ENCODE data around the gene AFG3L2. TPM values are rescaled to one million over a fixed set of nuclear protein-coding genes. Genes with fewer than 3 reads are reported as not detected.
A peak's percentile ranks its signal among the peaks of the same experiment; 100 is the strongest.

AFG3L2 gene
- total RNA-seq, 1 experiment from 2014 or later = 73.5 TPM

- Histone ChIP-seq H4K5ac (ENCODE audit: insufficient read length, low read depth, low read length) (no peak overlapping the region), H2BK12ac (ENCODE audit: insufficient read length, low read depth, low read length) (no peak overlapping the region), H2AFZ (ENCODE audit: low read length) (no peak overlapping the region), H3K79me2 (ENCODE audit: insufficient read depth, low read length) (no peaks in the 10 kb centered on the region), H3K56ac (ENCODE audit: insufficient read length, low read depth, low read length) (no peak overlapping the region), H2AK5ac (ENCODE audit: insufficient read length, low read length) (no peak overlapping the region), H2BK20ac (ENCODE audit: low read depth, low read length, poor library complexity, severe bottlenecking) (no peak overlapping the region), H3K79me1 (ENCODE audit: insufficient read depth, low read depth, low read length, poor library complexity, severe bottlenecking) (no peaks in the 10 kb centered on the region), H3K23me2 (ENCODE audit: insufficient read length, low read depth, low read length, poor library complexity, severe bottlenecking) (no peaks in the 10 kb centered on the region), H3K4me1 (ENCODE audit: insufficient read depth, low read length) (no peaks in the 10 kb centered on the region), H4K91ac (ENCODE audit: insufficient read length, low read depth, low read length) (no peak overlapping the region), H3K9ac (ENCODE audit: extremely low read depth, insufficient read length, low read length) (no peak overlapping the region), H3K18ac (ENCODE audit: insufficient read length, low read depth, low read length) (no peak overlapping the region), H2BK120ac (ENCODE audit: low read depth, low read length, poor library complexity, severe bottlenecking) (no peak overlapping the region), H4K20me1 (ENCODE audit: control insufficient read depth, insufficient read depth, insufficient read length) (no peaks in the 10 kb centered on the region), H3K23ac (ENCODE audit: insufficient read length, low read depth, low read length) (no peak overlapping the region), H3K9me3 (ENCODE audit: control insufficient read depth, low read depth, low read length) (no peaks in the 10 kb centered on the region), H2BK15ac (ENCODE audit: low read depth, low read length) (no peak overlapping the region), H2BK5ac (ENCODE audit: insufficient read length, low read length) (no peak overlapping the region), H4K8ac (replicated peaks; ENCODE audit: insufficient read length, low read depth, low read length) (no peak overlapping the region), H3K14ac (ENCODE audit: insufficient read depth, low read length) (no peak overlapping the region), H3K27ac (ENCODE audit: insufficient read length, low read depth, low read length) (no peak overlapping the region), H3T11ph (ENCODE audit: low read length) (no peak overlapping the region), H3K4me2 (ENCODE audit: insufficient read depth, insufficient read length, low read length) (no peak overlapping the region), H3K27me3 (ENCODE audit: insufficient read depth, low read length) (no peaks in the 10 kb centered on the region), H3K4ac (ENCODE audit: low read depth, low read length) (no peak overlapping the region)
- no peak for DNase-seq
- TF ChIP-seq CTCF (conservative IDR thresholded peaks at IDR 0.05) = no peak
- Mint-ChIP-seq H3K27me3 (ENCODE audit: low read depth) (peaks cover 6% of the 10 kb centered on the region), H3K4me1 (peaks cover 0 to 3% of the 10 kb centered on the region in 2 experiments; a peak in 2 of 4 replicates), H3K27ac (peak overlapping the region in 1 of 3 experiments; percentile 84; a peak in 2 of 7 replicates), H3K9me3 (peaks cover 4 to 6% of the 10 kb centered on the region in 2 experiments; a peak in 4 of 5 replicates), H3K4me3 (no peak overlapping the region; a peak in 1 of 5 replicates), H3K36me3 (ENCODE audit: insufficient read depth in 1 of 3, low read depth in 3 of 3) (0 out of 7 replicates have a peak, but pooled peaks cover 0 to 1% (median 0%) of the 10 kb centered on the region in 3 experiments)
- WGBS (ENCODE audit: extremely low coverage, insufficient read length, low lambda C conversion rate) = no CpG with 5 or more reads among the region's 2 CpGs
Measured at GRCh38 chr18:12299862-12300261, 77.2 kb downstream of the AFG3L2 start.
